Measurements from ENCODE around the gene ZNF853. TPM values are rescaled to one million over a fixed set of nuclear protein-coding genes. Genes with fewer than 3 reads are reported as not detected.

Gene ZNF853
- total RNA-seq, 2 donors from 2014 or later, result 0.91 to 2.2 TPM

DNA sequence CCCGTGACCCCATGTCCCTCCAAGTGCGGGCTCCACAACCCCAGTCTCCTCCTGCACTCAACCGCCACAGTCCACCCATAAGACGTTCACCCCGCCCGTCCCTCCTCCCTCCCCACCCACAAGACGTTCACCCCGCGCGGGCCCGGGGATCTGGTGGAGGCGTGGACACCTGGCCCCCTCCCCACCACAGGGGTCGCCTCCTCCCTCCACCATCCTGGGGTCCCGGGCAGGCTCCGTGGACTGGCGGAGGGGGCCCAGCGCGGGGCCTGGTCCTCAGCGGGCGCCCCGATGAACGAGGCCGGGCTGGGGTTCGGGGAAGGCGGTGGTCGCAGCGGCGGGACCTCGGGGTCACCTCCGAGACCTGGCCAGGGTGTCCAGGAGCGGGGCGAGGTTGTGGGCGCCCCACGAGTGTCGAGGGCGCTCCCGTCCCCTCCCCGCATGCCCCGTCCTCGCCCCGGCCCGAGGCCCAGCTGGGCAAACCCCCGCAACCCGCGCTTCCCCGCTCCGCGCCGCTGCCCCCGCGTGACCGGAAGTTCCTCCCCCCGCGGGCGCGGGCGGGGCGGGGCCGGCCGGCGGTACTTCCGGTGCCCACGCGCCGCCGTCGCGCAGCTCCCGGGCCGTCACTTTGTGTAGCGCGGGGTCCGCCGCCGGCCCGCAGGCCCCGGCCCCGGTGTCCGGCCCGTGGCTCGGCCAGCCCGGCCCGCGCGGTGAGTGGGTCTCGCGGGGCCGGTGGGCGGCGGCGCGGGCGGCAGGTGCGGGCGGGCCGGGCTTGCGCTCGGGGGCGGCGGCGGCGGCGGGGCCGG lies 21.5 kb downstream of the ZNF853 start, which contains the start of gene ZNF316:
Gene ZNF316, plus strand, starts transcription at position 578 of the 803 bp plus-strand sequence. CDS start 5,092 bp downstream, outside the sequence.
- Histone ChIP-seq H3K9me3 (no peaks in the 10 kb centered on the region), H3K4me1 (no peaks in the 10 kb centered on the region), H3K27ac (peak within 1 kb of the TSS; percentile 37), H3K4me3 (peak within 1 kb of the TSS; percentile 84), H3K36me3 (no peaks in the 10 kb centered on the region), H3K9ac (ENCODE audit: low read depth in 2 of 2, low read length in 2 of 2) (peak within 1 kb of the TSS; percentile 70 to 97), H3K27me3 (no peaks in the 10 kb centered on the region)
- no peak for TF ChIP-seq CTCF (IDR thresholded peaks at IDR 0.05)
- peak; percentile 59 for DNase-seq
- intact Hi-C loops (cut with DNase I), result no loop called here

DNA sequence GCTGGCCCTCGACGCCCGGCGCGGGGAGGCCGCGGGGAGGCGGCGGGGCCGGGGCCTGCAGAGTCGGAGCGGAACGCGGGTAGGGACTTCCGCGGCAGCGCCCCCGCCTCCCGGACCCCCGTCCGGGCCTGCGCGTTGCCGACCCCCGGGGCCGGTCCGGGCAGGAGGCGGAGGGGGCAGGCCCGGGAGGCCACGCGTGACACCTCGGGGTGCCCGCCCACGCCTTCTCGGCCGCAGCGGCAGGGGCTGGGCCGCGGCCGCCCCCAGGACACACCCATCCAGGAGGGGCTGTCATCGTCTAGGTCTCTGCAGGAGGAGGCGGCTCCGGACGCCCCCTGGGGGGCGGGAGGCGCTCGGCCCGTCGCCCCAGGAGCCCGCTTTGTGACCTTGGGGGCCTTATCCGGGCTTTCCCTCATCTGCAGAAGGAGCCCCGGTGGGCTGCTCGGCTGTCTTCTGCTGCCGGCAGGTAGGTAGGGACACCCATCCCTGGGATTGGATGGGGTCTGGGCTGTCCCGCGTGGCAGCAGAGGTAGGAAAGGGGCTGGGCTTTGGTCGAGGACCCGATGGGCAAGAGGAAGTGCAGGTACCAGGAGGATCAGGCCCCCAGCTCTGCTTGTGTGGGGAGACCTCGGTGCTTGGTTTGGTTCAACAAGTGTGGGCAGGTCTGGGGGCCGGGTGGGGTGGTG lies 22.3 kb downstream of the ZNF853 start:
- no peaks in the 10 kb centered on the region for H3K4me1 ChIP-seq
- TF ChIP-seq CTCF (IDR thresholded peaks at IDR 0.05), result no peak
- H3K27ac ChIP-seq, result peak overlapping the region; percentile 22
- H3K9ac ChIP-seq (ENCODE audit: low read depth in 2 of 2, low read length in 2 of 2), result peak overlapping the region; percentile 70 to 91
- no peaks in the 10 kb centered on the region for H3K36me3 ChIP-seq
- DNase-seq, result peak; percentile 35
- no peaks in the 10 kb centered on the region for H3K27me3 ChIP-seq
- H3K9me3 ChIP-seq, result no peaks in the 10 kb centered on the region
- intact Hi-C loops (cut with DNase I), result no loop called here
- peak overlapping the region; percentile 84 for H3K4me3 ChIP-seq

- intact Hi-C loops (cut with DNase I), result no loop called here
- H3K9me3 ChIP-seq, result no peaks in the 10 kb centered on the region
- DNase-seq, result no peak
- no peak overlapping the region for H3K4me3 ChIP-seq
- no peak overlapping the region for H3K9ac ChIP-seq (ENCODE audit: low read depth in 2 of 2, low read length in 2 of 2)
- H3K27ac ChIP-seq, result no peak overlapping the region
- no peaks in the 10 kb centered on the region for H3K36me3 ChIP-seq
- H3K27me3 ChIP-seq, result no peaks in the 10 kb centered on the region
- H3K4me1 ChIP-seq, result no peaks in the 10 kb centered on the region
- TF ChIP-seq CTCF (IDR thresholded peaks at IDR 0.05), result no peak
These were observed 23.6 kb downstream of the ZNF853 start for GRCh38 chr7:6639032-6639431.

DNA sequence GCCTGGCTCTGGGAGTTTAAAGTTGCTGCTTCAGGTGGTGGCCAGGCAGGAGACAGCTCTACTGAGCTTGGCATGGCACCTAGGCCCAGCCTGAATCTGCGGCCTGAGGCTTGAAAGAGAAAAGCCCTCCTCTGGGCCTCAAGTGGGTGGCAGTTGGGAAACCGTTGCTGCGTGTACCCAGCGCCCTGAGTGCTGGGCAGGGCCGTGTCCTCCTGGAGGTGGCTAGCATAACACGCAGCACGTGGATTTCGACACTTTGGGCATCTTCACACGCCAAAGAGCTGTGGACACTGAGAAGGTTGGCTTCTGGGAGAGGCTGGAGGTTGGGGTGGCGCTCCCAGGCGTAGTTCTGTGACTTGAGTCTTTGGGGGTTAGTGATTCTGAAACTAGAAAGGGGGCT lies 24.2 kb downstream of the ZNF853 start:
- no peaks in the 10 kb centered on the region for H3K9me3 ChIP-seq
- H3K4me1 ChIP-seq, result no peaks in the 10 kb centered on the region
- intact Hi-C loops (cut with DNase I), result no loop called here
- no peak overlapping the region for H3K27ac ChIP-seq
- no peaks in the 10 kb centered on the region for H3K36me3 ChIP-seq
- H3K4me3 ChIP-seq, result no peak overlapping the region
- no peak overlapping the region for H3K9ac ChIP-seq (ENCODE audit: low read depth in 2 of 2, low read length in 2 of 2)
- no peaks in the 10 kb centered on the region for H3K27me3 ChIP-seq
- DNase-seq, result no peak
- no peak for TF ChIP-seq CTCF (IDR thresholded peaks at IDR 0.05)

DNA sequence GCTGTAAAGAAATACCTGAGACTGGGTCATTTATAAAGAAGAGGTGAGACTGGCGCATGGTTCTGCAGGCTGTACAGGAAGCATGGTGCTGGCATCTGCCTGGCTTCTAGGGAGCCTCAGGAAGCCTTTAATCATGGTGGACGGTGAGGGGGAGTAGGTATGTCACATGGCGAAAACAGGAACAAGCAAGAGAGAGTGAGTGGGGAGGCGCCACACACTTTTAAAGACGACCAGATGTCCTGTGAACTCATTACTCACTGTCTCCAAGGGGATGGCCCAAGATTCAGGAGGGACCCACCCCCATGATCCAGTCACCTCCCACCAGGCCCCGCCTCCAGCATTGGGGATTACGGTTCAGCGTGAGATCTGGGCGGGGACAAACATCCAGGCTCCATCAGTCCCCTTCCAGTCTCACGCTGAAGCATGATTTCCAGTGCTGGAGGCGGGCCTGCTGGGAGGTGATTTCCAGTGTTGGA lies 24.9 kb downstream of the ZNF853 start:
- DNase-seq, result peak; percentile 33
- TF ChIP-seq CTCF (IDR thresholded peaks at IDR 0.05), result no peak
- H3K9ac ChIP-seq (ENCODE audit: low read depth in 2 of 2, low read length in 2 of 2), result no peak overlapping the region
- H3K4me1 ChIP-seq, result no peaks in the 10 kb centered on the region
- H3K4me3 ChIP-seq, result no peak overlapping the region
- H3K27ac ChIP-seq, result no peak overlapping the region
- no peaks in the 10 kb centered on the region for H3K36me3 ChIP-seq
- H3K27me3 ChIP-seq, result no peaks in the 10 kb centered on the region
- intact Hi-C loops (cut with DNase I), result no loop called here
- no peaks in the 10 kb centered on the region for H3K9me3 ChIP-seq
